Measurements from ENCODE around the gene MICAL2. TPM values are rescaled to one million over a fixed set of nuclear protein-coding genes. Genes with fewer than 3 reads are reported as not detected.

Gene MICAL2
- total RNA-seq, 3 donors from 2014 or later: 263 to 384 (median 312) TPM

DNA sequence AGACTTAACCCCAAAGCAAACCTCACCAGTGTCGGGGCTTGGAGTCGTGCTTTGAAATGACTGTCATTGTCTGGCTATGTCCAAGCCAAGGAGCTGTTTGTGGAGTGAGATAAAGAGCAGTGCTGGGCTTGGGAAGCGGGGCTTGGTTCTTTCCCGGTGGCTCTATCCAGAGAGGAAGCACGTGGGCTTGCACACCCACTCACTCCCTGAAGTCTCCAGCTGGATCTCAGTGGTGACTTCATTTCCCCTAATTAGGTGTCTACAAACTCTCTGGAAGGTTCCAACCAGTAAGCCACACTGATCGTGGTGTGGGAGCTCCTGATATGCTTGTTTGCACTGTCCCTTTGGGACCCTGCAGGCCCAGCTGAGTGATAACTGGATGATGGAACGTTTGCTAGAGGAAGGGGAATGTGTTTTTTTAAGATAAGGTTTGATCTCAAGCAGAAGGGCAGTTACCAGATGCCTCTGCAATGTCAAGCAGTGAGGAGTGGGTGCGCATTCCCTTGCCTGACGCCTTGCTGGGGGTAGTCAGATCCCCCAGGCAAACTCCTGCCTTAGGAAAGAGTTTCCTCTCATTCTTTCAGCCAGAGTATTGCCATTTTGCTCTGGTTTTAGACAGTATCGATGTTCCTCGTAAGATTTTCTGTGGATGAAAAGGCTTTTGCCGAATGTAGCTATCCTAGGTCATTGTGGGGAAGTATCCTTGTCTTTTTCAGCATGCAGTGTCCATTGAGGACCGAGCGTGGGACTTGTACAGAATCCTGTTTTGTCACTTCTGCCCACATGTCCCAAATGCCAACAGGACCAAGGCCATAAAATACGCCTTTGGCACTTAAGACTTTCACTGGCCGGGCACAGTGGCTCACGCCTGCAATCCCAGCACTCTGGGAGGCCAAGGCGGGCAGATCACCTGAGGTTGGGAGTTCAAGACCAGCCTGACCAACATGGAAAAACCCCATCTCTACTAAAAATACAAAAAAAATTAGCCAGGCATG, 90.9 kb downstream of the MICAL2 start:
- TF ChIP-seq, protein P1, sequence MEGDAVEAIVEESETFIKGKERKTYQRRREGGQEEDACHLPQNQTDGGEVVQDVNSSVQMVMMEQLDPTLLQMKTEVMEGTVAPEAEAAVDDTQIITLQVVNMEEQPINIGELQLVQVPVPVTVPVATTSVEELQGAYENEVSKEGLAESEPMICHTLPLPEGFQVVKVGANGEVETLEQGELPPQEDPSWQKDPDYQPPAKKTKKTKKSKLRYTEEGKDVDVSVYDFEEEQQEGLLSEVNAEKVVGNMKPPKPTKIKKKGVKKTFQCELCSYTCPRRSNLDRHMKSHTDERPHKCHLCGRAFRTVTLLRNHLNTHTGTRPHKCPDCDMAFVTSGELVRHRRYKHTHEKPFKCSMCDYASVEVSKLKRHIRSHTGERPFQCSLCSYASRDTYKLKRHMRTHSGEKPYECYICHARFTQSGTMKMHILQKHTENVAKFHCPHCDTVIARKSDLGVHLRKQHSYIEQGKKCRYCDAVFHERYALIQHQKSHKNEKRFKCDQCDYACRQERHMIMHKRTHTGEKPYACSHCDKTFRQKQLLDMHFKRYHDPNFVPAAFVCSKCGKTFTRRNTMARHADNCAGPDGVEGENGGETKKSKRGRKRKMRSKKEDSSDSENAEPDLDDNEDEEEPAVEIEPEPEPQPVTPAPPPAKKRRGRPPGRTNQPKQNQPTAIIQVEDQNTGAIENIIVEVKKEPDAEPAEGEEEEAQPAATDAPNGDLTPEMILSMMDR (IDR thresholded peaks at IDR 0.05): no peak
- no peak for ATAC-seq
- intact Hi-C loops (cut with DNase I, micrococcal nuclease): no loop called here
- no peak for DNase-seq
- peaks cover 13% of the 10 kb centered on the region for H3K4me1 ChIP-seq (ENCODE audit: low read depth)
- H3K36me3 ChIP-seq (ENCODE audit: low read depth): no peaks in the 10 kb centered on the region
- H3K9me3 ChIP-seq: no peaks in the 10 kb centered on the region
- no peak overlapping the region for H3K4me3 ChIP-seq

- peaks cover 15% of the 10 kb centered on the region for H3K4me1 ChIP-seq (ENCODE audit: low read depth)
- DNase-seq: no peak
- no peak for ATAC-seq
- no peak overlapping the region for H3K4me3 ChIP-seq
- intact Hi-C loops (cut with DNase I, micrococcal nuclease): no loop called here
- TF ChIP-seq, protein P1 (IDR thresholded peaks at IDR 0.05): no peak
- H3K9me3 ChIP-seq: no peaks in the 10 kb centered on the region
- no peaks in the 10 kb centered on the region for H3K36me3 ChIP-seq (ENCODE audit: low read depth)
Measured at GRCh38 chr11:12202661-12203310, 92.4 kb downstream of the MICAL2 start.

GRCh38 chr11:12204506-12204905, 94.1 kb downstream of the MICAL2 start:
- DNase-seq: no peak
- H3K9me3 ChIP-seq: no peaks in the 10 kb centered on the region
- H3K4me3 ChIP-seq: no peak overlapping the region
- ATAC-seq: no peak
- TF ChIP-seq, protein P1 (IDR thresholded peaks at IDR 0.05): no peak
- intact Hi-C loops (cut with DNase I, micrococcal nuclease): no loop called here
- peaks cover 5% of the 10 kb centered on the region for H3K4me1 ChIP-seq (ENCODE audit: low read depth)
- H3K36me3 ChIP-seq (ENCODE audit: low read depth): no peaks in the 10 kb centered on the region

DNA sequence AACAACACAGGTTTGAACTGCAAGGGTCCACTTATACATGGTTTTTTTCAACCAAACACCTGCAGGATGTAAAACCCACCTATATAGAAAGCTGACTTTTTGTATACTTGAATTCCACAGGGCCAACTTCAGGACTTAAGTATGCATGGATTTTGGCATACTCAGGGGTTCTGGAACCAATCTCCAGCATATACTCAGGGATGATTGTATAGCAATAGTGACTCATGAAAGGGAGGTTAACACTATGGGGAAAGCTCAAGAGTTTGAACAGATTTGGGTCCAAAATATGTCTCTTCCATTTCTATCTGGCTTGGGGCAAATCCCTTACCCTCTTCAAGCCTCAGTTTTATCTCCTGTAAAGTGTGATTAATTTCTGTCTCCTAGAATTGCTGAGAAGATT, 94.9 kb downstream of the MICAL2 start:
- ATAC-seq: no peak
- no peaks in the 10 kb centered on the region for H3K36me3 ChIP-seq (ENCODE audit: low read depth)
- TF ChIP-seq, protein P1 (IDR thresholded peaks at IDR 0.05): no peak

DNA sequence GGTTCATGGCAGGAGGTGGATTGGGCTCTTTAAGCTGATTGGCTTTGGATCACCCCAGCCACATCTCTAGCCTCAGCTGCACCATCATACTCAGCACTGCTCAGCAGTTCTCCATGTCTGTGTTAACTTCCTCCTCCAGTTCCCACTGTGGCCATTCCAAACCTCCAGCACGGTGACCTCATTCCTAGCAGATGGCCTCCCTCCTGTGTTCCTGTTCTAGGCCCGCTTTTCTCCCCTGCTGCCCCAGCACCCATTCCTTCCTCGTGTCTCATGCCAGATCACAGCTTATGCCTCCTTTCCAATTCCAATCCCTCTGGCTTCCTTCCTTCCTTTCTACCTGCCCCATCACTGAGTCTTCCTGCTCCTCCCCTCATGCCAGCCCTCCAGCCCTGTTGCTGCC, 96.1 kb downstream of the MICAL2 start:
- Histone ChIP-seq H3K4me1 (ENCODE audit: low read depth) (peaks cover 5% of the 10 kb centered on the region), H3K36me3 (ENCODE audit: low read depth) (no peaks in the 10 kb centered on the region), H3K4me3 (no peak overlapping the region), H3K9me3 (no peaks in the 10 kb centered on the region)
- TF ChIP-seq, protein P1 (IDR thresholded peaks at IDR 0.05): no peak
- intact Hi-C loops (cut with DNase I, micrococcal nuclease): no loop called here
- no peak for DNase-seq
- ATAC-seq: peak; percentile 23

More for the DNA sequence above, 94.9 kb downstream of the MICAL2 start:
- H3K9me3 ChIP-seq: no peaks in the 10 kb centered on the region
- DNase-seq: no peak
- intact Hi-C loops (cut with DNase I, micrococcal nuclease): no loop called here
- peaks cover 5% of the 10 kb centered on the region for H3K4me1 ChIP-seq (ENCODE audit: low read depth)
- H3K4me3 ChIP-seq: no peak overlapping the region
